IPS-15b (cell line): Measurements from ENCODE around the gene MFN1.

Experiments used
- H3K27me3 ChIP-seq: one replicate; pipeline ENCODE4 v1.6.1; 2013; ENCODE audit warnings: low read length; ENCODE audit not compliant: control insufficient read depth, insufficient read depth
- H3K36me3 ChIP-seq: one replicate; pipeline ENCODE4 v1.6.1; 2013; ENCODE audit warnings: low read length; ENCODE audit not compliant: control insufficient read depth, insufficient read depth
- H3K4me1 ChIP-seq: one replicate; pipeline ENCODE4 v1.6.1; 2013; ENCODE audit warnings: mild to moderate bottlenecking, low read length; ENCODE audit not compliant: control insufficient read depth, insufficient read depth
- H3K4me3 ChIP-seq: one replicate; pipeline ENCODE4 v1.5.1; 2013; ENCODE audit warnings: low read depth, low read length
- H3K9ac ChIP-seq: one replicate; pipeline ENCODE4 v1.6.1; 2013; ENCODE audit warnings: low read depth, mild to moderate bottlenecking, low read length
- H3K9me3 ChIP-seq: one replicate; pipeline ENCODE4 v1.6.1; 2013; ENCODE audit warnings: mild to moderate bottlenecking, low read length; ENCODE audit not compliant: control insufficient read depth, insufficient read depth

MFN1 gene

DNA sequence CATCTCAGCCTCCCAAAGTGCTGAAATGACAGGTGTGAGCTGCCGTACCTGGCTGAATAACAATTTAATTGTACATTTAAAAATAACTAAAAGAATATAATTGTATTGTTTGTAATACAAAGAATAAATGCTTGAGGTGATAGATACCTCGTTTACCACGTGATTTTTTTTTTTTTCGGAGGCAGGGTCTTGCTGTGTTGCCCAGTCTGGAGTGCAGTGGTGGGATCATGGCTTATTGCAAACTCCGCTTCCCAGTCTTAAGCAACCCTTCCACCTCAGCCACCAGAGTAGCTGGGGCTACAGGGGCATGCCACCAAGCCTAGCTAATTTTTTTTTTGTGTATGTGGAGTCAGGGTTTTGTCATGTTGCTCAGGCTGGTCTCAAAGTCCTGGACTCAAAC lies 15.8 kb downstream of the MFN1 start:
- Histone ChIP-seq H3K9ac (no peak overlapping the region), H3K4me3 (no peak overlapping the region), H3K36me3 (peaks cover 7% of the 10 kb centered on the region), H3K9me3 (no peaks in the 10 kb centered on the region), H3K4me1 (no peaks in the 10 kb centered on the region), H3K27me3 (no peaks in the 10 kb centered on the region)

DNA sequence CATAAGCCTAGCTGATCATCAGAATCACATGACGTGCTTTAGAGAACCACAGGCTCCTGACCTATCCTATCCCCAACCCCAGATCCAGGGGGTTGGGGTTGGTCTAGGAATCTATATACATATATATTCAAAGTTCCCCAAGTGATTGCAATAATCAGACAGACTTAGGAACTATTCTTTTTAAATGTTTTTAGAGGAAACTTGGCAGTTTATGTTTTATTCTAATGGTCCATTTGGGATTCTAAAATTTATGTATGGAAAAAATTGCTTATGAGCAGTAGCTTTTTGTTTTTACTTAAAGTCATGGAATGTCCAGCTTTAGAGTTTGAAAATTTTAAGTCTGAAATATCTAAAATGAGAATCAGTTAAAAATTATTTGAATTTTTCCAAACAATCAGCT lies 22.1 kb downstream of the MFN1 start:
- H3K4me1 ChIP-seq: no peaks in the 10 kb centered on the region

DNA sequence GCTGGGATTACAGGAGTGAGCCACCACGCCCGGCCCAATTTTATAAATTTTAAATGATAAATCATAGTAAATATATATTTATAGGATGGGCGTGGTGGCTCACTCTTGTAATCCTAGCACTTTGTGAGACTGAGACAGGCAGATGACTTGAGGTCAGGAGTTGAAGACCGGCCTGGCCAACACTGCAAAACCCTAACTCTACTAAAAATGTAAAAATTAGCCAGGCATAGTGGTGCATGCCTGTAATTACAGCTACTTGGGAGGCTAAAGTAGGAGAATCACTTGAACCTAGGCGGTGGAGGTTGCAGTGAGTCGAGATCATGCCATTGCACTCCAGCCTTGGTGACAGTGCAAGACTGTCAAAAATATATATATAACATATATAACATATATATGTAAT lies 26.4 kb downstream of the MFN1 start:
- H3K9me3 ChIP-seq: no peaks in the 10 kb centered on the region
- H3K36me3 ChIP-seq: no peaks in the 10 kb centered on the region

More for the DNA sequence above, 22.1 kb downstream of the MFN1 start:
- Histone ChIP-seq H3K4me3 (no peak overlapping the region), H3K27me3 (no peaks in the 10 kb centered on the region), H3K9me3 (no peaks in the 10 kb centered on the region), H3K9ac (no peak overlapping the region), H3K36me3 (no peaks in the 10 kb centered on the region)

GRCh38 chr3:179375091-179375999 lies 27.8 kb downstream of the MFN1 start:
- no peaks in the 10 kb centered on the region for H3K36me3 ChIP-seq
- H3K4me3 ChIP-seq: no peak overlapping the region
- H3K9ac ChIP-seq: no peak overlapping the region
- no peaks in the 10 kb centered on the region for H3K27me3 ChIP-seq
- no peaks in the 10 kb centered on the region for H3K9me3 ChIP-seq
- H3K4me1 ChIP-seq: no peaks in the 10 kb centered on the region

More for the DNA sequence above, 26.4 kb downstream of the MFN1 start:
- Histone ChIP-seq H3K4me3 (no peak overlapping the region), H3K4me1 (no peaks in the 10 kb centered on the region), H3K27me3 (no peaks in the 10 kb centered on the region), H3K9ac (no peak overlapping the region)

DNA sequence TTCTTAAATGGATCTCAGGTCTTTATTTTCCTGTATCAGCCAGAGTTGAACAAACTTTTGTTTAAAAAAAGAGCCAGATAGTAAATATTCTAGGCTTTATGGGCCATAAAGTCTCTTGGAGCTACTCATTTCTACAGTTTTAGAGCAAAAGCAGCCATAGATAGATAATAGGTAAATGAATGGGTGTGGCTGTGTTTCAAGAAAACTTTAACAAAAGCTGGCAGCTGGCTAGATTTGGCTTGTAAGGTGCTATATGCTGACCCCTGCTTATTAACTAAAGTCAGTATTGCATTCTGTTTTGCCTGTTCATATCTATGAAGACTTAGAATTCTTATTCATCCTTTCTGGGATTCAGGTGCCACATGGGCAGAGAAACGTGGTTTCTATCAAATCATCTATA lies 29.0 kb downstream of the MFN1 start:
- H3K4me3 ChIP-seq: no peak overlapping the region
- H3K9me3 ChIP-seq: no peaks in the 10 kb centered on the region
- no peaks in the 10 kb centered on the region for H3K27me3 ChIP-seq
- no peak overlapping the region for H3K9ac ChIP-seq
- H3K36me3 ChIP-seq: no peaks in the 10 kb centered on the region
- no peaks in the 10 kb centered on the region for H3K4me1 ChIP-seq

DNA sequence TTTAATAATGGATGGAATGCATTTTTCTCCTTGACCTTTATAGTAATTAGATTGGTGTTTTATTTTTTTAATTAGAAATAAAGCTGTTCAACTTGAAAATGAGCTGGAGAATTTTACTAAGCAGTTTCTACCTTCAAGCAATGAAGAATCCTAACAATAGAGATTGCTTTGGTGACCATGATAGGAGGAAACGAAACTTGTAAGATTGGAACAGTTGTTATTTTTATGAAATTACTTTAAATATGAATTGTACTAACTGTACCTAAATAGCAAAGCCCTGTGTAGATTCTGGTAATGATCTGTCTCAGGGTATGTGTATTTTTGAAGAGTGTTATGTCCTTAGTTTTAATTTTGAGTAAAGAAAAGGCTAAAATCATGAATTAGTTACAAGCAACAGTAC lies 44.4 kb downstream of the MFN1 start:
- Histone ChIP-seq H3K4me3 (no peak overlapping the region), H3K4me1 (no peaks in the 10 kb centered on the region), H3K9ac (no peak overlapping the region), H3K9me3 (no peaks in the 10 kb centered on the region), H3K36me3 (peaks cover 3% of the 10 kb centered on the region), H3K27me3 (no peaks in the 10 kb centered on the region)

GRCh38 chr3:179398574-179399231 lies 51.2 kb downstream of the MFN1 start:
- no peak overlapping the region for H3K4me3 ChIP-seq
- H3K9me3 ChIP-seq: no peaks in the 10 kb centered on the region
- peaks cover 13% of the 10 kb centered on the region for H3K4me1 ChIP-seq
- no peaks in the 10 kb centered on the region for H3K36me3 ChIP-seq
- H3K9ac ChIP-seq: no peak overlapping the region
- no peaks in the 10 kb centered on the region for H3K27me3 ChIP-seq

GRCh38 chr3:179401561-179401960 lies 54.1 kb downstream of the MFN1 start:
- Histone ChIP-seq H3K9ac (no peak overlapping the region), H3K9me3 (no peaks in the 10 kb centered on the region), H3K4me1 (peaks cover 13% of the 10 kb centered on the region), H3K36me3 (no peaks in the 10 kb centered on the region), H3K27me3 (no peaks in the 10 kb centered on the region), H3K4me3 (no peak overlapping the region)

- H3K4me3 ChIP-seq: no peak overlapping the region
- peaks cover 13% of the 10 kb centered on the region for H3K4me1 ChIP-seq
- no peaks in the 10 kb centered on the region for H3K27me3 ChIP-seq
- no peak overlapping the region for H3K9ac ChIP-seq
- H3K9me3 ChIP-seq: no peaks in the 10 kb centered on the region
- no peaks in the 10 kb centered on the region for H3K36me3 ChIP-seq
These were observed 55.5 kb downstream of the MFN1 start for GRCh38 chr3:179402963-179403362.

- Histone ChIP-seq H3K4me3 (no peak overlapping the region), H3K9ac (no peak overlapping the region), H3K36me3 (no peaks in the 10 kb centered on the region), H3K4me1 (peaks cover 13% of the 10 kb centered on the region), H3K27me3 (no peaks in the 10 kb centered on the region), H3K9me3 (no peaks in the 10 kb centered on the region)
These were observed 56.8 kb downstream of the MFN1 start for GRCh38 chr3:179404307-179404706.

DNA sequence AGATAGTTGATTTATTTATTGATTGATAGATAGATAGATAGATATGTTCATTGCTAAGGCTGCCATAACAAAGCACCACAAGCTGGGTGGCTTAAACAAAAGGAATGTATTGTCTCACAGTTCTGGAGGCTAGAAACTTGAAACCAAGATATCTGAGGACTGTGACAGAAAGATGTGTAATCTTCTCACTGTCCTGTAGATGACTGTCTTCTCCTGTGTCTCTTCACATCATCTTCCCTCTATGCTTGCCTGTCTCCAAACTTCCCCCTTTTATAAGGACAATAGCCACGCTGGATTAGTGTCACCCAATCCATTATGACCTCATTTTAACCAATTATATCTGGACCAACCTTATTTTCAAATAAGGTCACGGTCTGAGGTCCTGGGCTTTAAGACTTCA lies 62.8 kb downstream of the MFN1 start:
- Histone ChIP-seq H3K27me3 (no peaks in the 10 kb centered on the region), H3K4me3 (no peak overlapping the region), H3K4me1 (peaks cover 2% of the 10 kb centered on the region), H3K36me3 (no peaks in the 10 kb centered on the region), H3K9me3 (no peaks in the 10 kb centered on the region), H3K9ac (no peak overlapping the region)

- H3K27me3 ChIP-seq: no peaks in the 10 kb centered on the region
- H3K4me1 ChIP-seq: peaks cover 2% of the 10 kb centered on the region
- H3K36me3 ChIP-seq: no peaks in the 10 kb centered on the region
- H3K9me3 ChIP-seq: no peaks in the 10 kb centered on the region
- no peak overlapping the region for H3K9ac ChIP-seq
- no peak overlapping the region for H3K4me3 ChIP-seq
These were observed 63.5 kb downstream of the MFN1 start for GRCh38 chr3:179410999-179411398.
